ENCODE results near the gene SDCCAG8.

DNA sequence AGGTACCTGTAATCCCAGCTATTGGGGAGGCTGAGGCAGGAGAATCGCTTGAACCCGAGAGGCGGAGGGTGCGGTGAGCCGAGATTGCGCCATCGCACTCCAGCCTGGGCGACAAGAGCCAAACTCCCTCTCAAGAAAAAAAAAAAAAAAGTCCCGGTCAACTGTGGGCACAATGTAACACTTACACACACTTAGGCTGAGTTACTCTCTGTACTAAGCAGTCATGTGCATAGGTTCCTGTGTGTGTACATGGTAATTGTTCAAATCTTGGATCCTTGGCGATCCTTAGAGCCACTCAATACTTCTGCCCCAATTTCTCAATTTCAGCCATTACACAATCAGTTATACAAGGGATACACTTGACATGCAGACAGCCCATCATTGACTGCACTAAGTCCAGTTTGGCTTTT lies 11.6 kb downstream of the SDCCAG8 start:
- TF ChIP-seq, protein P1, sequence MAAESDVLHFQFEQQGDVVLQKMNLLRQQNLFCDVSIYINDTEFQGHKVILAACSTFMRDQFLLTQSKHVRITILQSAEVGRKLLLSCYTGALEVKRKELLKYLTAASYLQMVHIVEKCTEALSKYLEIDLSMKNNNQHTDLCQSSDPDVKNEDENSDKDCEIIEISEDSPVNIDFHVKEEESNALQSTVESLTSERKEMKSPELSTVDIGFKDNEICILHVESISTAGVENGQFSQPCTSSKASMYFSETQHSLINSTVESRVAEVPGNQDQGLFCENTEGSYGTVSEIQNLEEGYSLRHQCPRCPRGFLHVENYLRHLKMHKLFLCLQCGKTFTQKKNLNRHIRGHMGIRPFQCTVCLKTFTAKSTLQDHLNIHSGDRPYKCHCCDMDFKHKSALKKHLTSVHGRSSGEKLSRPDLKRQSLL (tag by site-specific recombination; IDR thresholded peaks at IDR 0.05), result no peak
- TF ChIP-seq, protein P2, sequence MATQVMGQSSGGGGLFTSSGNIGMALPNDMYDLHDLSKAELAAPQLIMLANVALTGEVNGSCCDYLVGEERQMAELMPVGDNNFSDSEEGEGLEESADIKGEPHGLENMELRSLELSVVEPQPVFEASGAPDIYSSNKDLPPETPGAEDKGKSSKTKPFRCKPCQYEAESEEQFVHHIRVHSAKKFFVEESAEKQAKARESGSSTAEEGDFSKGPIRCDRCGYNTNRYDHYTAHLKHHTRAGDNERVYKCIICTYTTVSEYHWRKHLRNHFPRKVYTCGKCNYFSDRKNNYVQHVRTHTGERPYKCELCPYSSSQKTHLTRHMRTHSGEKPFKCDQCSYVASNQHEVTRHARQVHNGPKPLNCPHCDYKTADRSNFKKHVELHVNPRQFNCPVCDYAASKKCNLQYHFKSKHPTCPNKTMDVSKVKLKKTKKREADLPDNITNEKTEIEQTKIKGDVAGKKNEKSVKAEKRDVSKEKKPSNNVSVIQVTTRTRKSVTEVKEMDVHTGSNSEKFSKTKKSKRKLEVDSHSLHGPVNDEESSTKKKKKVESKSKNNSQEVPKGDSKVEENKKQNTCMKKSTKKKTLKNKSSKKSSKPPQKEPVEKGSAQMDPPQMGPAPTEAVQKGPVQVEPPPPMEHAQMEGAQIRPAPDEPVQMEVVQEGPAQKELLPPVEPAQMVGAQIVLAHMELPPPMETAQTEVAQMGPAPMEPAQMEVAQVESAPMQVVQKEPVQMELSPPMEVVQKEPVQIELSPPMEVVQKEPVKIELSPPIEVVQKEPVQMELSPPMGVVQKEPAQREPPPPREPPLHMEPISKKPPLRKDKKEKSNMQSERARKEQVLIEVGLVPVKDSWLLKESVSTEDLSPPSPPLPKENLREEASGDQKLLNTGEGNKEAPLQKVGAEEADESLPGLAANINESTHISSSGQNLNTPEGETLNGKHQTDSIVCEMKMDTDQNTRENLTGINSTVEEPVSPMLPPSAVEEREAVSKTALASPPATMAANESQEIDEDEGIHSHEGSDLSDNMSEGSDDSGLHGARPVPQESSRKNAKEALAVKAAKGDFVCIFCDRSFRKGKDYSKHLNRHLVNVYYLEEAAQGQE (tag by site-specific recombination; IDR thresholded peaks at IDR 0.05), result no peak

Measured in HEK293 (cell line).